ENCODE measurements around the gene ELMO1.

DNA sequence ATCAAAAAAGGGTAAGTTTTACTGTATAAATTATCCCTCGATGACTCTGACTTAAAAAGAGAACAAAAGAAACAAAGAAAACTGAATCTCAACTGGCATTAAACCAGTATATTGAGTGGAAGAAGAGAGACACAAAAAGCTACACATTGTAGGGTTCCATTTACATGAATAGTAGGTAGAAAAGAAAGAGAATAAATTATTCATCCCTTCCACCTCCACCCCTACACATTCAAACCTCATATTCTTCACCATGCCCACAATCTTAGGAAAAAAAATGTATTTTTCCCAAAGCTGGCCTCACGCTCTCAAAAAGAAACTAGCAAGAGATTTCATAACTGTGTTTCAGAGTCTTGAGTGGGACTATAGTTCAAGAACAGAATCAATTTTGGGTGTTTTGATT, 377.5 kb downstream of the ELMO1 start:
- TF ChIP-seq, protein P1, sequence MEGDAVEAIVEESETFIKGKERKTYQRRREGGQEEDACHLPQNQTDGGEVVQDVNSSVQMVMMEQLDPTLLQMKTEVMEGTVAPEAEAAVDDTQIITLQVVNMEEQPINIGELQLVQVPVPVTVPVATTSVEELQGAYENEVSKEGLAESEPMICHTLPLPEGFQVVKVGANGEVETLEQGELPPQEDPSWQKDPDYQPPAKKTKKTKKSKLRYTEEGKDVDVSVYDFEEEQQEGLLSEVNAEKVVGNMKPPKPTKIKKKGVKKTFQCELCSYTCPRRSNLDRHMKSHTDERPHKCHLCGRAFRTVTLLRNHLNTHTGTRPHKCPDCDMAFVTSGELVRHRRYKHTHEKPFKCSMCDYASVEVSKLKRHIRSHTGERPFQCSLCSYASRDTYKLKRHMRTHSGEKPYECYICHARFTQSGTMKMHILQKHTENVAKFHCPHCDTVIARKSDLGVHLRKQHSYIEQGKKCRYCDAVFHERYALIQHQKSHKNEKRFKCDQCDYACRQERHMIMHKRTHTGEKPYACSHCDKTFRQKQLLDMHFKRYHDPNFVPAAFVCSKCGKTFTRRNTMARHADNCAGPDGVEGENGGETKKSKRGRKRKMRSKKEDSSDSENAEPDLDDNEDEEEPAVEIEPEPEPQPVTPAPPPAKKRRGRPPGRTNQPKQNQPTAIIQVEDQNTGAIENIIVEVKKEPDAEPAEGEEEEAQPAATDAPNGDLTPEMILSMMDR (IDR thresholded peaks at IDR 0.05; ENCODE audit: borderline replicate concordance, extremely low read depth, low read length, poor library complexity, severe bottlenecking): no peak
- no peak for TF ChIP-seq EZH2 (IDR thresholded peaks at IDR 0.05; ENCODE audit: borderline replicate concordance, low read depth, low read length, severe bottlenecking)

Measured in DND-41 (cell line).